K562 (cell line): ENCODE measurements around the gene TOX2. TPM values are rescaled to one million over a fixed set of nuclear protein-coding genes. Genes with fewer than 3 reads are reported as not detected.

ENCODE experiments used
- ATAC-seq: fragments of 200-7000 bp; cut with Tn5 transposase; 3 replicates; pipeline ENCODE4 v1.9.1; 2020; ENCODE audit warnings: moderate library complexity
- BruUV-seq: library from RNA; stranded (reverse); fragments of 400-500 nt; replicated peaks from 2 replicates; lab custom pipeline; 2021; lab: Mats Ljungman, UMichigan
- CTCF ChIA-PET: fragments of 300-600 bp; formaldehyde crosslinking; extraction: SDS; loops from one replicate; lab custom pipeline; 2021; ENCODE audit warnings: low intra/inter-chr PET ratio; lab: Yijun Ruan, JAX
- POLR2A ChIA-PET: fragments of 300-600, 350-650 bp; sonication (Branson Sonifier 250); formaldehyde crosslinking; extraction: SDS; loops from one replicate; lab custom pipeline; 2021; ENCODE audit warnings: antibody characterized with exemption, inconsistent platforms; lab: Yijun Ruan, JAX
- DNase-seq, 4 experiments: peaks; one replicate each; pipeline versions ENCODE4 v3.0.0 to v3.0.0-alpha.2; 2011 to 2018; ENCODE audit warnings: low spot score in 3 of 4, mixed read lengths in 3 of 4; ENCODE audit errors: extremely low read depth in 1 of 4
- FAIRE-seq: peaks from 2 replicates; lab custom pipeline; 2011; peaks lifted over from hg19 to GRCh38; lab: Jason Lieb, UNC
- H2AFZ ChIP-seq: 2 replicates; pipeline ENCODE4 v1.6.0; 2011; ENCODE audit warnings: low read depth, low read length, control low read depth, inconsistent platforms
- H3K27ac ChIP-seq: fragments of 200-600 bp; 3 replicates; pipeline ENCODE4 v1.8.0; 2011; ENCODE audit warnings: low read depth, mild to moderate bottlenecking, control low read depth, inconsistent platforms, low read length, moderate library complexity, mixed read lengths; ENCODE audit errors: extremely low read depth
- H3K27me3 ChIP-seq, 2 experiments: fragments of 300-600 bp in 1 of 2; 2 replicates in 1 of 2; 3 replicates in 1 of 2; pipeline versions ENCODE4 v1.6.0 to v1.8.0; 2011; ENCODE audit warnings: inconsistent platforms in 2 of 2, low read length in 2 of 2, mild to moderate bottlenecking in 1 of 2, mixed read lengths in 1 of 2, moderate library complexity in 1 of 2; ENCODE audit not compliant: control insufficient read depth in 2 of 2, insufficient read depth in 2 of 2
- H3K36me3 ChIP-seq: fragments of 300-600 bp; 3 replicates; pipeline ENCODE4 v1.8.0; 2011; ENCODE audit warnings: mild to moderate bottlenecking, low read length, inconsistent platforms; ENCODE audit not compliant: control insufficient read depth, insufficient read depth
- H3K4me1 ChIP-seq, 2 experiments: fragments of 200-600 bp in 1 of 2; replicated peaks in 1 of 2; 2 replicates in 1 of 2; 3 replicates in 1 of 2; pipeline versions ENCODE4 v1.5.1 to v1.8.0; 2011; ENCODE audit warnings: inconsistent platforms in 2 of 2, low read length in 2 of 2, mild to moderate bottlenecking in 1 of 2, mixed read lengths in 1 of 2, moderate library complexity in 1 of 2; ENCODE audit not compliant: control insufficient read depth in 2 of 2, insufficient read depth in 2 of 2
- H3K4me2 ChIP-seq: 2 replicates; pipeline ENCODE4 v1.6.1; 2011; ENCODE audit warnings: low read length, control low read depth, inconsistent platforms, mixed read lengths; ENCODE audit not compliant: insufficient read depth
- H3K4me3 ChIP-seq: fragments of 200-600 bp; sonication (generic), shearing (Covaris generic); 2 replicates; pipeline ENCODE4 v1.5.1; 2016; ENCODE audit warnings: control low read depth, inconsistent platforms
- H3K79me2 ChIP-seq: fragments of 200-600 bp; 3 replicates; pipeline ENCODE4 v1.8.0; 2011; ENCODE audit warnings: low read length, inconsistent platforms; ENCODE audit not compliant: control insufficient read depth, insufficient read depth
- H3K9ac ChIP-seq, 2 experiments: 2 replicates each; pipeline versions ENCODE4 v1.6.0 to v1.6.1; 2011; ENCODE audit warnings: low read depth in 2 of 2, low read length in 2 of 2, control low read depth in 1 of 2, inconsistent platforms in 1 of 2, mild to moderate bottlenecking in 1 of 2, mixed read lengths in 1 of 2; ENCODE audit not compliant: insufficient read depth in 1 of 2
- H3K9me1 ChIP-seq: one replicate; pipeline ENCODE4 v1.6.0; 2011; ENCODE audit warnings: inconsistent platforms, mild to moderate bottlenecking, low read length, moderate library complexity; ENCODE audit not compliant: control insufficient read depth, insufficient read depth
- H3K9me3 ChIP-seq: replicated peaks from 2 replicates; pipeline ENCODE4 v1.5.1; 2011; ENCODE audit warnings: low read depth, low read length, inconsistent platforms; ENCODE audit not compliant: control insufficient read depth, insufficient read depth
- H4K20me1 ChIP-seq: replicated peaks from 2 replicates; pipeline ENCODE4 v1.6.1; 2011; ENCODE audit warnings: low read length, inconsistent platforms, mixed read lengths; ENCODE audit not compliant: control insufficient read depth, insufficient read depth
- RFX1 ChIP-seq: fragments of 450-650 bp; IDR thresholded peaks from 2 replicates; pipeline ENCODE4 v1.6.1; 2016; ENCODE audit warnings: mild to moderate bottlenecking, moderate library complexity
- WGBS: fragments of 100-300 bp; shearing (Covaris generic); methylation state at CpG from one replicate; pipeline ENCODE4 v1.1.6; 2016; ENCODE audit warnings: low coverage, mixed read lengths; ENCODE audit not compliant: insufficient coverage; ENCODE audit errors: missing lambda C conversion rate; 5-methylcytosine and 5-hydroxymethylcytosine counted together
- in situ Hi-C: fragments of 300-500 bp; cut with MboI; formaldehyde crosslinking; loops from 4 replicates; pipeline ENCODE4 v1.15.0; 2018; ENCODE audit warnings: inconsistent platforms, mixed read lengths
- intact Hi-C: fragments of 100-400 bp; cut with micrococcal nuclease; formaldehyde crosslinking; loops from 2 replicates; pipeline ENCODE4 v1.14.2; 2022
- polyA plus RNA-seq, 8 experiments: library from polyadenylated mRNA; depleted of rRNA in 4 of 8; stranded (reverse) in 5 of 8; unstranded in 3 of 8; fragments of >200 nt; fragmentation: Nextera tagmentation in 2 of 8; fragmentation: Illumina TruSeq in 1 of 8; extraction: Ambion mirVana in 2 of 8; extraction: Trizol in 1 of 8; gene quantifications; 2 replicates each; pipeline versions ENCODE4 v1.2.1 to v1.2.3, GENCODE V29; 2011 to 2014; ENCODE audit warnings: inconsistent platforms in 1 of 8, missing spikeins in 1 of 8
- total RNA-seq, 7 experiments: library from RNA; depleted of rRNA in 6 of 7; stranded (reverse); fragments of >200 nt in 6 of 7; fragmentation: Illumina TruSeq in 2 of 7; extraction: Trizol in 2 of 7; gene quantifications; 2 replicates each; pipeline versions ENCODE4 v1.2.1 to v1.2.3, GENCODE V29; 2011 to 2021; ENCODE audit warnings: low replicate concordance in 1 of 7
- TF ChIP-seq, protein P1 (sequence below): fragments of 250-450 bp; sonication (Bioruptor Pico); IDR thresholded peaks from 2 replicates; pipeline ENCODE4 v1.4.0; 2020; ENCODE audit warnings: mild to moderate bottlenecking, moderate library complexity, borderline replicate concordance

The TOX2 gene
- total and polyA plus RNA-seq, 9 of the 15 experiments (the other 6 are each of a cell fraction or from before 2014, with no cell fraction given): not detected

DNA sequence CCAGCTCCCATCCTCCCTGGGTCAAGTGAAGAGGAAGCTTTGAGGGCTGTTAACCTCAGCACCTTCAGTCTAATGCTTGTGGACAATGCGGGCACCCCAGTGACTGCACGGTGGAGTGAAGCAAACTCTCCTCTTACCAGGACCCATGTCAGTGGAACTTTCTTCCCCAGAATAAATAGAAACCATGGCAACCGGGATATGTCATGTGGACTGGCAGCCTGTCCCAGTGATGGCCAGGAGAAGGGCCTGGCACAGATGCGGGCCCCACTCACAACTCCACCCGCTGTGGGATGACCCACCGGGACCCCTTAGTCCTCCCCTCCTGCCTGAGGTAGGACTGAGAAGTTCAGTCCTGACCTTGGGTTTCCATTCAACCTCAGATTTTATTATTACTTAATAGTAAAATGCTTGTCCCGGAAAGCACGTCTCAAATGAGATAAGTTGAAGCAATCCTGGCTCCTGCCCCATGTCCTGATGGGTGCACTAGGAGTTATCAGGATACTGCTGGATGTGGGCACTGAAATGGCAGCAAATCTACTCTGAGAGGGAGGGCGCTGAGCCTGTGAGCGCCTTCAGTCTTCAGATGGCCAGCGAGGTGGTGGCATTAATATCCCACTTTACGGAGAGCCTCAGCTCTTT is 23.5 kb downstream of the TOX2 start:
- Histone ChIP-seq H3K4me2 (no peak overlapping the region), H3K9me3 (no peaks in the 10 kb centered on the region), H3K36me3 (no peaks in the 10 kb centered on the region), H3K4me3 (no peak overlapping the region), H2AFZ (no peak overlapping the region), H4K20me1 (no peaks in the 10 kb centered on the region), H3K27me3 (peaks cover 0 to 36% of the 10 kb centered on the region in 2 experiments; a peak in 2 of 5 replicates), H3K4me1 (no peaks in the 10 kb centered on the region; a peak in 1 of 5 replicates)
- under 1% methylated on average over 12 of the region's 12 CpGs for WGBS
- intact Hi-C loops: no loop called here
- TF ChIP-seq, protein P1, sequence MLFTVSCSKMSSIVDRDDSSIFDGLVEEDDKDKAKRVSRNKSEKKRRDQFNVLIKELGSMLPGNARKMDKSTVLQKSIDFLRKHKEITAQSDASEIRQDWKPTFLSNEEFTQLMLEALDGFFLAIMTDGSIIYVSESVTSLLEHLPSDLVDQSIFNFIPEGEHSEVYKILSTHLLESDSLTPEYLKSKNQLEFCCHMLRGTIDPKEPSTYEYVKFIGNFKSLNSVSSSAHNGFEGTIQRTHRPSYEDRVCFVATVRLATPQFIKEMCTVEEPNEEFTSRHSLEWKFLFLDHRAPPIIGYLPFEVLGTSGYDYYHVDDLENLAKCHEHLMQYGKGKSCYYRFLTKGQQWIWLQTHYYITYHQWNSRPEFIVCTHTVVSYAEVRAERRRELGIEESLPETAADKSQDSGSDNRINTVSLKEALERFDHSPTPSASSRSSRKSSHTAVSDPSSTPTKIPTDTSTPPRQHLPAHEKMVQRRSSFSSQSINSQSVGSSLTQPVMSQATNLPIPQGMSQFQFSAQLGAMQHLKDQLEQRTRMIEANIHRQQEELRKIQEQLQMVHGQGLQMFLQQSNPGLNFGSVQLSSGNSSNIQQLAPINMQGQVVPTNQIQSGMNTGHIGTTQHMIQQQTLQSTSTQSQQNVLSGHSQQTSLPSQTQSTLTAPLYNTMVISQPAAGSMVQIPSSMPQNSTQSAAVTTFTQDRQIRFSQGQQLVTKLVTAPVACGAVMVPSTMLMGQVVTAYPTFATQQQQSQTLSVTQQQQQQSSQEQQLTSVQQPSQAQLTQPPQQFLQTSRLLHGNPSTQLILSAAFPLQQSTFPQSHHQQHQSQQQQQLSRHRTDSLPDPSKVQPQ (CRISPR knock-in tag): no peak
- peak; percentile 30 for TF ChIP-seq RFX1
- TF ChIP-seq, all 486 proteins: peak for 1
- BruUV-seq: no TSS peak
- ATAC-seq: no peak
- in situ Hi-C loops: no loop called here
- Histone ChIP-seq H3K9ac (no peak overlapping the region), H3K27ac (no peak overlapping the region), H3K79me2 (no peaks in the 10 kb centered on the region), H3K9me1 (no peaks in the 10 kb centered on the region)
- no peak for FAIRE-seq
- ChIA-PET POLR2A (no interaction called here), CTCF (no interaction called here)
- DNase-seq: no peak
